ENCODE measurements around the gene CINP.
"Not testable (repeated sequence)": the region's sequence is repeated elsewhere in the genome, so short reads cannot be mapped to it uniquely, and the experiment has no call there.

The CINP gene

GRCh38 chr14:102319351-102320032 lies 43.2 kb downstream of the CINP start, which contains the start of gene ZNF839:
Gene ZNF839, plus strand, starts transcription at chr14:102319746. Its CDS starts 20 bp downstream, at chr14:102319766.
- DNase-seq, result peak; percentile 81

GRCh38 chr14:102318781-102319276 lies 43.9 kb downstream of the CINP start:
- DNase-seq, result no peak

- DNase-seq, result no peak
These were observed 45.0 kb downstream of the CINP start for GRCh38 chr14:102317564-102318248.

- DNase-seq, result peak; percentile 80
These were observed 45.7 kb downstream of the CINP start for GRCh38 chr14:102316743-102317563.

GRCh38 chr14:102316338-102316742 lies 46.4 kb downstream of the CINP start:
- no peak for DNase-seq

GRCh38 chr14:102315121-102315520 lies 47.6 kb downstream of the CINP start:
- DNase-seq, result no peak

- peak; percentile 57 for DNase-seq
These were observed 48.3 kb downstream of the CINP start for GRCh38 chr14:102314242-102315011.

- peak; percentile 84 for DNase-seq
These were observed 57.8 kb downstream of the CINP start, which contains the start of gene MOK for GRCh38 chr14:102304611-102305506. Gene MOK, minus strand, starts transcription at chr14:102305164. Its CDS starts 196 bp downstream, at chr14:102304968.

- no peak for DNase-seq
These were observed 59.0 kb downstream of the CINP start for GRCh38 chr14:102303664-102304063.

- DNase-seq, result not testable (repeated sequence)
These were observed 64.2 kb downstream of the CINP start for GRCh38 chr14:102298303-102299070.

Data from SHP77 treated with DMSO at 0.1 percent for 48 hours (cell line).